GM18867 (cell line): ENCODE data around the gene NDN.

Experiments used
- ATAC-seq: cut with Tn5 transposase; IDR thresholded peaks from one replicate; pipeline ENCODE4 v1.9.1; 2021; ENCODE audit warnings: mild to moderate bottlenecking, moderate library complexity; ENCODE audit not compliant: unreplicated experiment

The NDN gene

GRCh38 chr15:23644829-23645228, 42.3 kb downstream of the NDN start:
- ATAC-seq, result no peak

- peak; percentile 66 for ATAC-seq
These were observed 44.6 kb downstream of the NDN start for GRCh38 chr15:23642413-23643044.
